Natural killer cell (primary cell): ENCODE measurements around the gene LPAR4. TPM values are rescaled to one million over a fixed set of nuclear protein-coding genes. Genes with fewer than 3 reads are reported as not detected.

Experiments
- ATAC-seq, 3 donors: fragments of 150-1000 bp in 2 of 3; fragments of 200-7000 bp in 1 of 3; cut with Tn5 transposase; 1 replicate in 1 of 3; 2 replicates in 2 of 3; pipeline ENCODE4 v1.10.0; 2021; ENCODE audit warnings: mild to moderate bottlenecking in 2 of 3, moderate library complexity in 2 of 3
- DNase-seq, 2 donors: peaks; one replicate each; pipeline versions ENCODE4 v3.0.0 to v3.0.0-alpha.2; 2013 to 2021; ENCODE audit warnings: mixed read lengths in 1 of 2
- H3K27ac ChIP-seq: one replicate; pipeline ENCODE4 v1.5.1; 2013; ENCODE audit warnings: mild to moderate bottlenecking, low read length
- H3K27me3 ChIP-seq: one replicate; pipeline ENCODE4 v1.6.1; 2013; ENCODE audit warnings: low read length; ENCODE audit not compliant: control insufficient read depth, insufficient read depth
- H3K36me3 ChIP-seq: one replicate; pipeline ENCODE4 v1.6.1; 2013; ENCODE audit warnings: low read length; ENCODE audit not compliant: control insufficient read depth, insufficient read depth
- H3K4me1 ChIP-seq: one replicate; pipeline ENCODE4 v1.6.1; 2013; ENCODE audit warnings: low read length; ENCODE audit not compliant: control insufficient read depth, insufficient read depth
- H3K4me3 ChIP-seq: one replicate; pipeline ENCODE4 v1.5.1; 2013; ENCODE audit warnings: low read length
- H3K9me3 ChIP-seq: one replicate; pipeline ENCODE4 v1.6.1; 2013; ENCODE audit warnings: low read length; ENCODE audit not compliant: control insufficient read depth, insufficient read depth
- H3K27ac Mint-ChIP-seq, 2 donors: one replicate each; pipeline ENCODE4 v1.8.0; 2022; ENCODE audit warnings: mild to moderate bottlenecking in 2 of 2, mixed read lengths in 2 of 2, moderate library complexity in 1 of 2
- H3K27me3 Mint-ChIP-seq, 2 donors: one replicate each; pipeline ENCODE4 v1.8.0; 2022; ENCODE audit warnings: low read depth in 2 of 2, mixed read lengths in 2 of 2
- H3K36me3 Mint-ChIP-seq: one replicate; pipeline ENCODE4 v1.8.0; 2022; ENCODE audit warnings: mixed read lengths
- H3K4me1 Mint-ChIP-seq, 2 donors: one replicate each; pipeline ENCODE4 v1.8.0; 2022; ENCODE audit warnings: mixed read lengths in 2 of 2
- H3K4me3 Mint-ChIP-seq: one replicate; pipeline ENCODE4 v1.8.0; 2022; ENCODE audit warnings: mild to moderate bottlenecking, moderate library complexity, mixed read lengths
- H3K9me3 Mint-ChIP-seq, 2 donors: one replicate each; pipeline ENCODE4 v1.8.0; 2022; ENCODE audit warnings: mixed read lengths in 2 of 2
- WGBS: methylation state at CpG from one replicate; pipeline ENCODE4 v1.1.7; 2013; ENCODE audit warnings: missing lambda C conversion rate; ENCODE audit not compliant: insufficient coverage; 5-methylcytosine and 5-hydroxymethylcytosine counted together
- intact Hi-C: fragments of 100-400 bp; cut with micrococcal nuclease; formaldehyde crosslinking; loops from one replicate; pipeline ENCODE4 v1.14.2; 2022
- total RNA-seq, 4 donors: library from RNA; stranded (reverse); fragments of 120-200 nt in 1 of 4; gene quantifications; one replicate each; pipeline versions ENCODE4 v1.2.3 to v1.2.4, GENCODE V29; 2013 to 2022
- TF ChIP-seq, protein P1 (sequence below): fragments of 200-600 bp; IDR thresholded peaks from one replicate; pipeline ENCODE4 v1.8.0; 2022; ENCODE audit warnings: antibody characterized with exemption

LPAR4 gene
- total RNA-seq, 3 donors from 2014 or later (not counting 1 experiment from before 2014, with no cell fraction given) = not detected

GRCh38 chrX:78747971-78748370 is 451 bp downstream of the LPAR4 start:
- WGBS = 78% methylated on average over 4 of the region's 5 CpGs
- H3K4me1 ChIP-seq = no peaks in the 10 kb centered on the region
- H3K9me3 ChIP-seq = no peaks in the 10 kb centered on the region
- DNase-seq (no peak), ATAC-seq (no peak)
- intact Hi-C loops = no loop called here
- Mint-ChIP-seq H3K27me3 (peaks cover 4 to 6% of the 10 kb centered on the region in 2 donors), H3K4me1 (peaks cover 0 to 6% of the 10 kb centered on the region in 2 donors), H3K4me3 (no peak overlapping the region), H3K9me3 (no peaks in the 10 kb centered on the region), H3K36me3 (no peaks in the 10 kb centered on the region), H3K27ac (no peak overlapping the region)
- no peak overlapping the region for H3K27ac ChIP-seq
- H3K4me3 ChIP-seq = no peak overlapping the region
- H3K36me3 ChIP-seq = no peaks in the 10 kb centered on the region
- TF ChIP-seq, protein P1, sequence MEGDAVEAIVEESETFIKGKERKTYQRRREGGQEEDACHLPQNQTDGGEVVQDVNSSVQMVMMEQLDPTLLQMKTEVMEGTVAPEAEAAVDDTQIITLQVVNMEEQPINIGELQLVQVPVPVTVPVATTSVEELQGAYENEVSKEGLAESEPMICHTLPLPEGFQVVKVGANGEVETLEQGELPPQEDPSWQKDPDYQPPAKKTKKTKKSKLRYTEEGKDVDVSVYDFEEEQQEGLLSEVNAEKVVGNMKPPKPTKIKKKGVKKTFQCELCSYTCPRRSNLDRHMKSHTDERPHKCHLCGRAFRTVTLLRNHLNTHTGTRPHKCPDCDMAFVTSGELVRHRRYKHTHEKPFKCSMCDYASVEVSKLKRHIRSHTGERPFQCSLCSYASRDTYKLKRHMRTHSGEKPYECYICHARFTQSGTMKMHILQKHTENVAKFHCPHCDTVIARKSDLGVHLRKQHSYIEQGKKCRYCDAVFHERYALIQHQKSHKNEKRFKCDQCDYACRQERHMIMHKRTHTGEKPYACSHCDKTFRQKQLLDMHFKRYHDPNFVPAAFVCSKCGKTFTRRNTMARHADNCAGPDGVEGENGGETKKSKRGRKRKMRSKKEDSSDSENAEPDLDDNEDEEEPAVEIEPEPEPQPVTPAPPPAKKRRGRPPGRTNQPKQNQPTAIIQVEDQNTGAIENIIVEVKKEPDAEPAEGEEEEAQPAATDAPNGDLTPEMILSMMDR = no peak
- no peaks in the 10 kb centered on the region for H3K27me3 ChIP-seq

DNA sequence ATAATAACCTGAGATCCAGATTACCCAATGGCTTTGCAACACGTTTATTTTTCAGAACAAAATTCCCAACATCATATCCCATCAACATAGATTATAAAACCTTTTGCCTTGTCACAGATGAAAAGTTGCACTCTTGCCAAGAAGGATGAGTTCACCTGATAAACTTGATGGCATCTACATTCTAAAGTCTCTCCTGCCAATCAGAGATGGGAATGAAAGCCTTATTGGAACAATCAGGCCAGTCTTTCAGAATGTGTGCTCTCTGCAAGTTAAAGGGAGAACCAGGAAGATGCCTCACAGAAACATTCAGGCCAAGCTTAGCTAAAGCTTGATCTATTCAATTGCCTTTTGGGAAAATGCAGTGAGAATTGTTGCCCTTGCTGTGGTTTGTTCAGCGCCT is 1.3 kb downstream of the LPAR4 start:
- no peak overlapping the region for H3K4me3 Mint-ChIP-seq
- intact Hi-C loops = no loop called here
- ATAC-seq = no peak
- Histone ChIP-seq H3K4me3 (no peak overlapping the region), H3K4me1 (no peaks in the 10 kb centered on the region), H3K9me3 (no peaks in the 10 kb centered on the region), H3K27me3 (no peaks in the 10 kb centered on the region), H3K36me3 (no peaks in the 10 kb centered on the region), H3K27ac (no peak overlapping the region)
- H3K27ac Mint-ChIP-seq = no peak overlapping the region
- no peaks in the 10 kb centered on the region for H3K9me3 Mint-ChIP-seq
- peaks cover 4 to 6% of the 10 kb centered on the region in 2 donors for H3K27me3 Mint-ChIP-seq
- H3K4me1 Mint-ChIP-seq = peaks cover 0 to 6% of the 10 kb centered on the region in 2 donors
- TF ChIP-seq, protein P1 = no peak
- DNase-seq = no peak
- WGBS = 93% methylated on average over 2 of the region's 2 CpGs
- H3K36me3 Mint-ChIP-seq = no peaks in the 10 kb centered on the region

- no peak for DNase-seq
- H3K27ac ChIP-seq = no peak overlapping the region
- TF ChIP-seq, protein P1 = no peak
These were observed 6.1 kb downstream of the LPAR4 start for GRCh38 chrX:78753571-78753970.

GRCh38 chrX:78754917-78755316 is 7.4 kb downstream of the LPAR4 start:
- Histone ChIP-seq H3K27me3 (no peaks in the 10 kb centered on the region), H3K4me1 (no peaks in the 10 kb centered on the region), H3K4me3 (no peak overlapping the region), H3K9me3 (no peaks in the 10 kb centered on the region), H3K36me3 (no peaks in the 10 kb centered on the region), H3K27ac (no peak overlapping the region)
- Mint-ChIP-seq H3K27me3 (no peaks in the 10 kb centered on the region), H3K4me3 (no peak overlapping the region), H3K4me1 (no peaks in the 10 kb centered on the region), H3K36me3 (no peaks in the 10 kb centered on the region), H3K9me3 (no peaks in the 10 kb centered on the region), H3K27ac (no peak overlapping the region)
- no peak for DNase-seq
- WGBS = 47% methylated on average over 2 of the region's 5 CpGs
- no peak for ATAC-seq
- TF ChIP-seq, protein P1 = no peak
- intact Hi-C loops = no loop called here

More at GRCh38 chrX:78753571-78753970, 6.1 kb downstream of the LPAR4 start:
- H3K9me3 ChIP-seq = no peaks in the 10 kb centered on the region
- Mint-ChIP-seq H3K36me3 (no peaks in the 10 kb centered on the region), H3K4me1 (no peaks in the 10 kb centered on the region), H3K9me3 (no peaks in the 10 kb centered on the region), H3K27ac (no peak overlapping the region), H3K4me3 (no peak overlapping the region), H3K27me3 (no peaks in the 10 kb centered on the region)
- H3K4me1 ChIP-seq = no peaks in the 10 kb centered on the region
- H3K27me3 ChIP-seq = no peaks in the 10 kb centered on the region
- ATAC-seq = no peak
- no peaks in the 10 kb centered on the region for H3K36me3 ChIP-seq
- intact Hi-C loops = no loop called here
- no peak overlapping the region for H3K4me3 ChIP-seq
- 64% methylated on average over 2 of the region's 3 CpGs for WGBS
